Measurements from ENCODE around the gene C2CD5.
"Not testable (repeated sequence)": the region's sequence is repeated elsewhere in the genome, so short reads cannot be mapped to it uniquely, and the experiment has no call there.

The C2CD5 gene

GRCh38 chr12:22536346-22536945 lies 7.9 kb downstream of the C2CD5 start:
- DNase-seq = no peak

- no peak for DNase-seq
Observed at GRCh38 chr12:22535478-22535877, 8.9 kb downstream of the C2CD5 start.

- DNase-seq = no peak
Observed at GRCh38 chr12:22535038-22535437, 9.3 kb downstream of the C2CD5 start.

- DNase-seq = no peak
Observed at GRCh38 chr12:22533155-22533554, 11.2 kb downstream of the C2CD5 start.

GRCh38 chr12:22532317-22532716 lies 12.0 kb downstream of the C2CD5 start:
- no peak for DNase-seq

- no peak for DNase-seq
Observed at GRCh38 chr12:22531205-22531604, 13.1 kb downstream of the C2CD5 start.

- peak; percentile 61 for DNase-seq
Observed at GRCh38 chr12:22529281-22530060, 14.9 kb downstream of the C2CD5 start.

- DNase-seq = no peak
Observed at GRCh38 chr12:22527999-22528398, 16.3 kb downstream of the C2CD5 start.

GRCh38 chr12:22526836-22527235 lies 17.5 kb downstream of the C2CD5 start:
- no peak for DNase-seq

- no peak for DNase-seq
Observed at GRCh38 chr12:22525426-22525825, 18.9 kb downstream of the C2CD5 start.

- DNase-seq = no peak
Observed at GRCh38 chr12:22518998-22519397, 25.3 kb downstream of the C2CD5 start.

GRCh38 chr12:22518060-22518719 lies 26.2 kb downstream of the C2CD5 start:
- DNase-seq = no peak

- no peak for DNase-seq
Observed at GRCh38 chr12:22514875-22515274, 29.5 kb downstream of the C2CD5 start.

- DNase-seq = no peak
Observed at GRCh38 chr12:22505826-22506225, 38.5 kb downstream of the C2CD5 start.

- DNase-seq = no peak
Observed at GRCh38 chr12:22500100-22500499, 44.2 kb downstream of the C2CD5 start.

- DNase-seq = no peak
Observed at GRCh38 chr12:22499445-22499844, 44.9 kb downstream of the C2CD5 start.

- no peak for DNase-seq
Observed at GRCh38 chr12:22494319-22494718, 50.0 kb downstream of the C2CD5 start.

- no peak for DNase-seq
Observed at GRCh38 chr12:22491034-22491433, 53.3 kb downstream of the C2CD5 start.

GRCh38 chr12:22488478-22488877 lies 55.9 kb downstream of the C2CD5 start:
- DNase-seq = no peak

- not testable (repeated sequence) for DNase-seq
Observed at GRCh38 chr12:22487683-22488082, 56.7 kb downstream of the C2CD5 start.

GRCh38 chr12:22481547-22482104 lies 62.7 kb downstream of the C2CD5 start:
- no peak for DNase-seq

- not testable (repeated sequence) for DNase-seq
Observed at GRCh38 chr12:22480814-22481213, 63.5 kb downstream of the C2CD5 start.

- no peak for DNase-seq
Observed at GRCh38 chr12:22480016-22480415, 64.3 kb downstream of the C2CD5 start.

GRCh38 chr12:22477894-22478287 lies 66.5 kb downstream of the C2CD5 start:
- DNase-seq = no peak
